GM10266 (cell line): Measurements from ENCODE around the gene B9D2.

Source experiments
- DNase-seq: peaks from one replicate; pipeline ENCODE4 v3.0.0; 2012; ENCODE audit errors: extremely low spot score
- CTCF ChIP-seq: IDR thresholded peaks from 2 replicates; pipeline ENCODE4 v1.5.1; 2012; ENCODE audit warnings: mild to moderate bottlenecking, low read depth; ENCODE audit not compliant: control insufficient read depth, insufficient read depth; ENCODE audit errors: missing control alignments

B9D2 gene

GRCh38 chr19:41322451-41322850 is 41.5 kb downstream of the B9D2 start:
- no peak for DNase-seq
- no peak for TF ChIP-seq CTCF

GRCh38 chr19:41321600-41322270 is 42.2 kb downstream of the B9D2 start:
- TF ChIP-seq CTCF: peak; percentile 50
- DNase-seq: peak; percentile 64

- DNase-seq: no peak
Observed at GRCh38 chr19:41321204-41321599, 42.7 kb downstream of the B9D2 start.

GRCh38 chr19:41320568-41320967 is 43.4 kb downstream of the B9D2 start:
- no peak for DNase-seq
- TF ChIP-seq CTCF: no peak

More at GRCh38 chr19:41321204-41321599, 42.7 kb downstream of the B9D2 start:
- no peak for TF ChIP-seq CTCF

- no peak for TF ChIP-seq CTCF
- no peak for DNase-seq
Observed at GRCh38 chr19:41320185-41320518, 43.8 kb downstream of the B9D2 start.

- no peak for TF ChIP-seq CTCF
- DNase-seq: no peak
Observed at GRCh38 chr19:41319500-41320184, 44.3 kb downstream of the B9D2 start.

- DNase-seq: no peak
- TF ChIP-seq CTCF: no peak
Observed at GRCh38 chr19:41318696-41319499, 45.1 kb downstream of the B9D2 start.
